IPS-18c (cell line): Measurements from ENCODE around the gene LGALS3BP.
"Not testable (repeated sequence)": the region's sequence is repeated elsewhere in the genome, so short reads cannot be mapped to it uniquely, and the experiment has no call there.

Experiments
- H3K4me3 ChIP-seq: 2 replicates; pipeline ENCODE4 v1.7.0; 2013; ENCODE audit warnings: low read depth, mild to moderate bottlenecking, low read length, moderate library complexity; ENCODE audit not compliant: insufficient read depth
- H3K9me3 ChIP-seq: one replicate; pipeline ENCODE4 v1.6.1; 2013; ENCODE audit warnings: mild to moderate bottlenecking, low read length, moderate library complexity; ENCODE audit not compliant: control insufficient read depth, insufficient read depth

LGALS3BP gene

DNA sequence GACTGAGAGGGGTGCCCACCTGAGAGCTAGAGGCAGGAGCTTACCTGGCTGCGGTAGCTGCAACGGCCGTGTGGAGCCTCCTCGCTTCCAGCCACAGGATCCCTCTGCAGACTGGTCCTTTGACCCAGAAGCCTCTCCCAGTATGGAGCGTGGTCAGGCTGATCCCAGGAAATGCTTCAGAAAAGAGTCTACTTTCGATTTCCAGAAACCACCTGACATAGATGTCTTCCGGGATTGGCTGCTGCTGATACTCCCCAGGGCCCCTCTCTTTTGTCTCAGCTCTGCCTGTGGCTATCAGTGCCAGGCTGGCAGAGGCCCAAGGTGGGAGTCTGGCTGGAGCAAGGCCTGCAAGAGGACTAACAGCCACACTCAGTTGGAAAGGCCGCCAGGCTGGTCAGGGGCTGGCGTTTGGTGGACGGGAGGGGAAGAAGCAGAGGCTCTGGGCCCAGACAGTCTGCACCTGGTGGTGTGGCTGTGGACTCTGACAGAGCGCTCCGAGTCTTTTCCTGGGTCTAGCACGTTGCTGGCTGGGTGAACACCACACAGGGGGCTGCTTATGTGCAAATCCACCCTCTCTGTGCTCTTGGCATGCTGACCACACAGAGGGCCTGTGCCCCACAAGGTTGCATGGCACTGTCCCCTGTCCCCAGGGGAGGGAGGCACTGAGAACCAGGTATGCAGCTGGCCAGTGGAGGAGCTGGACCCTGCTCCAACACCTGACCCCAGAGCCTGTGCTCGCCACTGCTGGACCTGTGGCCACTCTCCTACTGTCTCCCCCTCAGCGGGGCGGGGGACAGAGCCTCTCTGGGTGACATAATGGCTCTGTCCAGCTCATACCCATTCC lies at the start of gene LGALS3BP:
TSS of gene LGALS3BP (minus strand) at position 144 of the 844 bp plus-strand sequence. CDS start 2,732 bp downstream, outside the sequence.
- Histone ChIP-seq H3K4me3 (no peak within 1 kb of the TSS; the same call in 1 of the 2 replicates), H3K9me3 (no peaks in the 10 kb centered on the region)

GRCh38 chr17:79028496-79029326 lies 49.0 kb upstream of the LGALS3BP start:
- no peak overlapping the region for H3K4me3 ChIP-seq
- H3K9me3 ChIP-seq, result no peaks in the 10 kb centered on the region

DNA sequence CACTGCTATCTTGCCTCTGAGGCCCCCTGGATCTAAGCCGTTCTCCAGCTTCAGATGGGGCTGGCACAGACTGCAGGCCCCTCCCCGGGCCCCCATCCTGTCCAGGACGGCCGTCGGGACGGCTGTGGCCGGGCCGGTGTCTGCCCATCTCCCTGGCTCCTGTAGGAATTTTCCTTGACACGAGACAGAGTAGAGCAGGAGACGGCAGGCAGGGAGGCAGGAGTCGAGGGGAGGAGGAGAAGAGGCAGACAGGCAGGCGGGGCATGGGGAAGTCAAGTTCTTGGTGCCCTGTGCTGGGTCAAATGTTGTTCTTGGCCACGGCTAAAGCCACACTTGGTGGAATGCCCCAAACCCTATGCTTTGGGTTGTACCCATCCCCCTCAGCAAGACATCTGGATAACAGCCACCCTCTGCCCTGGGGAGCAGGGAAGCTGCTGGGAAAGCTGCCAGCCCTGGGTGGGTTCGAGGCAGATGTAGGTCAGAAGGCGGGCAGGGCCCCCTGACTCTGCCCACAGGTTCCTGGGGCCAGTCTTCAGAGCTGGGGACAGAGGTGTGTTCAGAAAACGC lies 48.3 kb upstream of the LGALS3BP start:
- Histone ChIP-seq H3K4me3 (no peak overlapping the region), H3K9me3 (no peaks in the 10 kb centered on the region)

DNA sequence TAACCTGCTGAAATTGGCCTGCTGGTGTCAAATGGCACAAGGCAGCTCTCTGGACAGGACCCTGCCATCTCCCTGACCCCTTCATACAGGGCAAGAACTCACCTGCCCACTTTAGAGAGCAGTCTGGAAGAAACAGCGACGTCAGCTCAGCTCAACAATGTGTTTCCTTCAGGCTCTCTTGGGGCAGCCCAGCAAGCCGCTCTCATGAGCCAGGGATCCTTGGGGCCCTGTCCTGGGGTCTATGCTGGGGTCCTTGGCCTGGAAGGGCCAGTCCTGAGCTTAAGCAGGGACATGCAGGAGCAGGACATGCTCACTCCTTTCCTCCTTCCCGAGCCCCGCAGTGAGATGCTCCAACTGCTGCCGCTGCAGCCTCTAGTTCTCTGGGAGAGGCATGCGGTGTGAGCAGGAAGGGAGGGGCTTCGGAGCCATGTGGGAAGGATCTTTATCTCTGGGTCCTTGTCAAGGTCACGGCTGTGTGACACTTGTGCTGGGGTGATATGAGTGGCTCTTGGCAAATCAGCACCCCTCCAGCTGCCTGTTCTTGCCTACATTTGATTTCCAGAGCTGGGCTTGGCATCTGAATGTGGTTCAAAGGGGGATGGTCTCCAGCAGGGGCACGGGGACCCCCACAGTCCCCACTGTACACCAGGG lies 47.7 kb upstream of the LGALS3BP start:
- H3K4me3 ChIP-seq, result no peak overlapping the region

GRCh38 chr17:79026376-79027273 lies 46.9 kb upstream of the LGALS3BP start:
- Histone ChIP-seq H3K9me3 (no peaks in the 10 kb centered on the region), H3K4me3 (no peak overlapping the region)

More for the DNA sequence above, 47.7 kb upstream of the LGALS3BP start:
- H3K9me3 ChIP-seq, result no peaks in the 10 kb centered on the region

DNA sequence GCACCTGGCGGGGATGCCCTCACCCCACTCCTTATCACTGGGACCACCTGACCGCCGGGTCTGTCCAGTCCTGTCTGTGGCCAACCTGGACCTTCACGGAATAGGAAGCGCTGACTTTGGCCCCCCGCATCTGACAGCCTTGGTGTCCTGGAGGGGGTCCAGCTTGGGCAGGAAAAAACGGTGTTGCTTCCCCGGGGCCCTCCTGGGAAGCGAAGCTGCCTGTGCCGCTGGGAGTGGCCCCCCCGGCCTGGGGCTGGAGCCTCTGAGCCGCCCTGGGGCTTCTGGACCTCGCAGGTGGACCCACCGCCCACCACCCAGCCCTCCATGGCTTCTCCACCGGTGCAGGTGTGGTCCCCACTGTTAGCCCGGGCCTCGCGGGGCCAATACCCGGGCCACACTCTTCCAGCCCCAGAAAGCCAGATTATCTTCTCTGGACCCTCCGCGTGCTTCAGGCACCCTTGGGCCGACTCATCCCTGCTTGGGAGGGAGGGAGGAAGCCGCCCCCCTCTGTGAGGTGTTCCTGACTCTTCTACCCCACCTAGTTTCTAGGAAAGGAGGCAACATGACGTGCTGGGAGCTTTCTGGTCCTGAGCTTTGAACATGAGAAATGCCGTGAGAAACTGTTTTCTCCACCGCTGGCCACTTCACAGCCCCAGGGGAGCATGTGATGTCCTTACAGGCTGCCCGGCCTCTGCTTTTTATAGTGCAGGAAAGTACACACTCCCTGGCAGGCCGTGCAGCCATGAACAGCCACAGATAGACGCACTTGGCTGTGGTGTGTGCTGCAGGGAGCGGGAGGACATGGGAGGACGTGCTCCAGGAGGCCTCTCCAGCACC lies 45.4 kb upstream of the LGALS3BP start:
- Histone ChIP-seq H3K4me3 (peak overlapping the region; percentile 80), H3K9me3 (peaks cover 2% of the 10 kb centered on the region)

DNA sequence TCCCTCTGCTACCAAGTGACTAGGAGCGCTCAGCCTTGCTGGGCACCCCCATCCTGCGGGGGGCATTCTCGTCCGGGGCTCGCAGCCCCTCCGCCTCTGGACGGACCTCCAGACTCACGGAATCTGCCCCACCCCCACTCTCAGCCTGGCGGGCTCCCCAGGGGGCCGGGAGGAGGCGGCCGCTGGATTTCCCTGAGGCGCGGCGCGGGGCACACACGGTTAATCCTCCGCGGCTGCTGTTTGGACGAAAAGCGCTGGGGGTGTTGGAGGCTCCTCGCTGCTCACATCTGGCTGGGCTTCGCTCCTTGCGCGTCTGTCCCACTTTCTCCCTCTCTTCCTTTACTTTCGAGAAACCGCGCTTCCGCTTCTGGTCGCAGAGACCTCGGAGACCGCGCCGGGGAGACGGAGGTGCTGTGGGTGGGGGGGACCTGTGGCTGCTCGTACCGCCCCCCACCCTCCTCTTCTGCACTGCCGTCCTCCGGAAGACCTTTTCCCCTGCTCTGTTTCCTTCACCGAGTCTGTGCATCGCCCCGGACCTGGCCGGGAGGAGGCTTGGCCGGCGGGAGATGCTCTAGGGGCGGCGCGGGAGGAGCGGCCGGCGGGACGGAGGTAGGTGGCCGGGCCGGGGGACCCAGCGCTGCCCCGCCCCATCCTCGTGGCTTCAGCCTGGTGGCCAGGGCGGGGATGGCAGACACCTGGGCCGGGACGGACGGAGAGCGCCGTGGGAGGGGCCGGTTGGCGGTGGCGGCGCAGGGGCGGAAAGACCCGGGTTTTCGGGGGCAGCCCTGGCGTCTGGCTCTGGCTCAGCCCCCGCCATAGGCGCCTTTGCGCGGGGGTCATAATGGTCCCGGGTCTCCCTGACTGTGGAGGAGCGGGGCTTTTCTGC lies 44.4 kb upstream of the LGALS3BP start, which contains the start of gene C1QTNF1:
TSS of gene C1QTNF1 (plus strand) at position 284 of the 886 bp plus-strand sequence. CDS start 19,800 bp downstream, outside the sequence.
- H3K9me3 ChIP-seq, result peaks cover 2% of the 10 kb centered on the region
- peak within 1 kb of the TSS; percentile 80 for H3K4me3 ChIP-seq

- Histone ChIP-seq H3K4me3 (peak overlapping the region; percentile 80; the same call in 1 of the 2 replicates), H3K9me3 (peaks cover 2% of the 10 kb centered on the region)
These were observed 43.5 kb upstream of the LGALS3BP start for GRCh38 chr17:79023180-79023705.

DNA sequence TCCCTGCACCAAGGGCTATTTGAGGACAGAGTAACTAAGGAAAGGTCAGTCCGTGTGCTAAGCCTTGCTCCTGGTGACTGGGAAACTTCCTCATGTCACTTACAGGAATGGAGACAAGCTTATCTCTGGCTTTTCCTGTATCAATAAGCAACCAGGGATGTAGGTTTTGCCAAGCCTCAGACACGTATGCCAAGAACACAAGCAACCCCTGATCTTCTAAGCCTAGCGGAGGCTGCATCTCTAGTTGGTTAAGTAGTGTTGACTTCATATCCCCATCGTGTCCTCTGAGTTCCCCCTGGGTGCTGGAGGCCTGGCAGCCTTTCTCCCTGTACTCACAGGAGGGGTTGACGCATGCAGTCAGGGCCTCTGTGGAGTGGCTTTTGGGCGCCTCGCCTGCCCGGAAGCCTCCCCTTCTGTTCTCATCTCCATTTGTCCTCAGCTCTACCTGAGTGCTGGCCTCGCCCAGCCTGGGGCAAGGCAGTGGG lies 42.8 kb upstream of the LGALS3BP start:
- Histone ChIP-seq H3K4me3 (no peak overlapping the region), H3K9me3 (peaks cover 2% of the 10 kb centered on the region)

- not testable (repeated sequence) for H3K4me3 ChIP-seq, H3K9me3 ChIP-seq
These were observed 42.2 kb upstream of the LGALS3BP start for GRCh38 chr17:79021929-79022328.

- Histone ChIP-seq H3K9me3 (peaks cover 5% of the 10 kb centered on the region), H3K4me3 (no peak overlapping the region; the same call in 1 of the 2 replicates)
These were observed 41.0 kb upstream of the LGALS3BP start for GRCh38 chr17:79020631-79021301.

DNA sequence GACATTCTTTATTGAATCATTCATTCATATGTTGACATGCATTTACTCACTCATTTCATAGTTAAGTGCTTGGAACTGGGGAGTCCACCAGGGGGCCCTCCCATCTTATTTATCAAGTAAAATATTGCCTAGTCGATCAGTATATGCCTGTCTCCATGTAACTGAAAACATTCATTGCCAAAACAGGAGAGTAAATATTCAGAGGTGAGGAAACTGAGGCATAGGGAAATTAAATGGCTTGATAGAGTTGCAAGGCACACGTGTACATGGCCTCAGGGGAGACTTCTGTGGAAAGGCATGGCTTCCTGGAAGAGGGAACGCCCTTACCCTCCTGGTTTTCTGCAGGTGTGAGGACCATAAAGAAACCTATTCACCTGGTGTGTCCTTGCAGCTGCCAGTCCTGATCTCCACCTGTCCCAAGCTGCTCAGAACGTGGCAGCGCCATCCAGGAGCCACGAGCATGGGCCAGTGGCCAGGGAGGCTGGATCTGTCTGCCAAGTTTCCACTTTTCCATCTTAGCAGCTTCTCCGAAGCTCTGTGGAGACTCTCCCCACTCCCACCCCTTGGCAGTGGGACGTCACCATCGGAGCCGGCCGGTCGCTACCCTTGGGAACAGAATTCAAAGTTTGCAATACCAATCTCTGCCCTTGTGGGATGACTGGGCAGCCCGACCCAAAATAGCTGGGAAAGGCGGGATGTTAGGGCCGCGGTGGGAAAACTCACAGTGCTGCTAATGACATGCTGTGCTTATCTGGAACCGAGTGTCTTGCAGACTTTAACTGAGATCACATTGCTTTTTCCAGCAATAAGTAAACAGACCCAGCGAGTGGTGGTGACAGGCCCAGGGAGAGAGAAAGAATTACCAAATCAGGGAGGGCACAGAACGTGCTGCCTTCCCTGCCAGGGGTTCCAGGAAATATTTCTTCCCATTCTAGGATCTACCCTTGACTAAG lies 40.2 kb upstream of the LGALS3BP start:
- Histone ChIP-seq H3K4me3 (no peak overlapping the region; the same call in 1 of the 2 replicates), H3K9me3 (peaks cover 5% of the 10 kb centered on the region)

DNA sequence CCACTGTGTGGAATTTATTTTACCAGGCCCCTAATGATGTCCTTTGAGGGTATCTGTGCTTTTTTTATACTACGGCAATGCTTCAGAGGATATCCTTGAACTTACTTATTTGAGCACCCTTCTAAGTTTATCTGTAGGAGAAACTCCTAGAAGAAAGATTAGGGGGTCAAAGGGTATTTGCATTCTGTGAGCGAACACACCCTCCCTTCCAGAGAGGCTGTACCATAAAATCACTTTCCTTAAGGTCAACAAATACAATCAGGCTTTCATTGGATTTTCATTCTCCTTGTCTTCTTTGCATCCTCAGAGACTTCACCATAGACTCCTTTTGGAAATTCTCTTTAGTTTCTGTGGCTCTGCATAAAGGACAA lies 39.5 kb upstream of the LGALS3BP start:
- H3K4me3 ChIP-seq, result no peak overlapping the region
- H3K9me3 ChIP-seq, result peaks cover 5% of the 10 kb centered on the region
